ENCODE results near the gene B3GNT8.
"Not testable (repeated sequence)": the region's sequence is repeated elsewhere in the genome, so short reads cannot be mapped to it uniquely, and the experiment has no call there.

The B3GNT8 gene

DNA sequence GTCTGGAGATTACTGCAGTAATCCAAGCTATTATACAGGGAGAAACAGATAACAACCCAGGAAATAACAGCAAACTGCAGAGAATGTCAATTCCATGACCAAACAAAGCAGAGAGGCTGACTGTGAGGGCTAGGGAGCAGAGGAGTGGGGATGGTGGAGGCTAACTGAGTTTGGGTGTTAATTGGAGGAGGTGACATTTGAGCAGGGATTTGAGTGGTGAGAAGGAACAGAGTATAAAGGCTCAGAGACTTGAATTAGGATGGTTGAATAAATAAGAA, 9.4 kb upstream of the B3GNT8 start:
- no peak for DNase-seq (ENCODE audit: low spot score)

DNA sequence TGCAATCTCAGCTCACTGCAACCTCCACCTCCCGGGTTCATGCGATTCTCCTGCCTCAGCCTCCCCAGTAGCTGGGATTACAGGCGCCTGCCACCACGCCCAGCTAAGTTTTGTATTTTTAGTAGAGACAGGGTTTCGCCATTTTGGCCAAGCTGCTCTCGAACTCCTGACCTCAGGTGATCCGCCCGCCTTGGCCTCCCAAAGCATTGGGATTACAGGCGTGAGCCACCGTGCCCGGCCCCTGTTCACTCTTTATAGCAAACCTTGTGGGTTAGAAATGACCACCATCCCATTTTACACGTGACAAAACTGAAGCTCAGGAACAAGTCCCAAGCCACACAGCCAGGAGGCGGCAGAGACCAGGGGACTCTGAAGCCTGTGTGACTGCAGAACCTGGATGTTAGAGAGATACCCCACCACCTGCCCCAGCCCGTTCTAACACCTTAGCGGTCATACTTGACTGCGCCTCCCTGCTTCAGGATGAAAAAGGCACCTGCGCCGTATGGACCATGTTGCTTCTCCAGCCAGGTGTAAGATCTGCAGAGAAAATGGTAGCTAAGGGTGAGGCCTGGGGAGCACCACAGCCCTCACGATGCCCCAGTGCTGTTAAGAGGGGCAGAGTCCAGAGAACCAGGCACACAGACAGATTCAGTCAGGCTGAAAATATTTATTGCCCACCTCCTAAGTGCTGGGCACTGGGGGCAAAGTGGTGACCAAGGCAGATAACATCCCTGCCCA, 8.9 kb upstream of the B3GNT8 start:
- DNase-seq (ENCODE audit: low spot score), result no peak

DNA sequence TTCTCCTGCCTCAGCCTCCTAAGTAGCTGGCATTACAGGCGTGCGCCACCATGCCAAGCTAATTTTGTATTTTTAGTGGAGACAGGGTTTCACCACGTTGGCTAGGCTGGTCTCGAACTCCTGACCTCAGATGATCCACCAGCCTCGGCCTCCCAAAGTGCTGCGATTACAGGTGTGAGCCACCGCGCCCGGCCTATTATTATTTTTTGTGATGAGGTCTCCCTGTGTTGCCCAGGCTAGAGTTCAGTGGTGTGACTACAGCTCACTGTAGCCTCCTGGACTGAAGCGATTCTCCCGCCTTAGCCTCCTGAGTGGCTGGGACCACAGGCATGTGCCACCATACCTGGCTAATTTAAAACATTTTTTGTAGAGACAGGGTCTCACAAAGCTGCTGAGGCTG, 8.2 kb upstream of the B3GNT8 start:
- not testable (repeated sequence) for DNase-seq (ENCODE audit: low spot score)

DNA sequence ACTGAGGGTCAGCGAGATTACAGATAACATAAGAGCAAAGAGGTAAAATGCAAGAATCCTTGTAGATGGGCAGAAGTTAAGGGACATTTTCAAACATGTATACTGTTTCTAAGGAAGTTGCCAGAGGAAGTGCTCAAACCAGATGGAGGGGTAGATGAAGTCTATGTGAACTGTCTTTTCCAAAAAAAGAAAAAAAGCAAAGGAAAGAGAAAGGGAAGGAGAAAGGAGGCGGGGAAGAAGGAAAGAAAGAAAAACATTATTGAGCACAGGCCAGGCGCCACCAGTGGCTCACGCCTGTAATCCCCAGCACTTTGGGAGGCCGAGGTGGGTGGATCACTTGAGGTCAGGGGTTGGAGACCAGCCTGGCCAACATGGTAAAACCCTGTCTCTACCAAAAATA, 7.3 kb upstream of the B3GNT8 start:
- no peak for DNase-seq (ENCODE audit: low spot score)

DNA sequence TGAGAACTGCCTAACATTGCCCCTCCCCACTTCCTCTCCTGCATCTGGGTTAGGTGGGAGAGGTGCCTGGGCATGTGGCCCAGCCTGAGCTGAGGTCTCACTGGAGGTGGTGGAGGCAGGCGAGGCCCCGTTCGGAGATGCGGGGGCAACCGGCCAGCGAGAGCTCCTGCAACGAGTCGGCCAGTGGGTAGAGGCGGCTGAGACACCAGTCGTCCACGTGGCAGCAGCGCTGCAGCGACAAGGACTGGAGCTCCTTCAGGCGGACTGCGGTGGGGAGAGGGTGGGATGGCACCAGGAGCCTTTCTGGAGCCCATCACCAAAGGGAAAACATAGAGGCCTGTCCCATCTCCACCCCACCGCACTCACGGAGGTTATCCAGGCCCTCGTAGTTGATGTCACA, 6.0 kb upstream of the B3GNT8 start:
- no peak for DNase-seq (ENCODE audit: low spot score)

DNA sequence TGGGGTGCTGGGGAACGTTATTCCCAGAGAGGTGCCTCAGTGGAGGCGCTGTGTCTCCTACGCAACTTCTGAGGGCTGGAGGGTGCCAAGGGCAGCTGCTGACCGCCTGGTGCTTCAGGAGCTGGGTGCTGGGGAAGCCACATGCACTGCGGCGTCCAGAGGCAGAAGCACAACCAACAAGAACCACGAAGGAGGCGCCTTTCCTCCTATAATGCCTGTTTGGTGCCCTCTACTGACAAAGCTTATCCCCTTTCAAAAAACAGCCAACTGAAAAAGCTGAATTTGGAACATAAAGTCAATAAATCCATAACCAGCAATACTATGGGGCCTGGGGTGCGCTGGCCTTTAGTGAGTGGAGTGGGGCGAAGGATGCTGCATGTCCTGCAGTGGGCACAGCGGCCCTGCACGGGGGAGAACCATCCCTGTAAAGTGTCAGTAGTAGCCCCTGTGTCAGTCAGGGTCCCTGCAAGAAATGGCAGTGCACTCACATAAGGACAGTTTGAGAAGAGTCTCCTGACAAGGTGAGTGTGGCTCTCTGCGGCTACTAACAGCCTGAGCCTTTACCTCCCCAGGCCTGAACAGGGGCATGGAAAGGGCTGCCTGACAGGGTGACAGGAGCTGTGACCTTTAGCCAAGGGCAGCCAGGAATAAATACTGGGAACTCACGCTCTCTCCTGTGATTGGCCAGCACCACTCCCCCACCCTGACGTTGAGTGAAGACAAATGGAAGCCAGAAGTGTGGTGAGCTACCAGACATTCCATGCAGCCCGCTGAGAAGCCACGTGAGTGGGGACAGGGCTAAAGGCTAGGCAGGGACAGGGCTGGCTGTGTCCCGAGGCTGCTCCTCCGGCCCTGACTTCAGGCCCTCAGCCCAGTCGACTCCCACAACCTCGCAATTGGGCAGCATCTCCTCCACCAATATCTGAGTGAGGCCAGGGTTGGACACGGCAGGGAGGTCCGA, 4.5 kb upstream of the B3GNT8 start:
- peak; percentile 50 for DNase-seq (ENCODE audit: low spot score)

DNA sequence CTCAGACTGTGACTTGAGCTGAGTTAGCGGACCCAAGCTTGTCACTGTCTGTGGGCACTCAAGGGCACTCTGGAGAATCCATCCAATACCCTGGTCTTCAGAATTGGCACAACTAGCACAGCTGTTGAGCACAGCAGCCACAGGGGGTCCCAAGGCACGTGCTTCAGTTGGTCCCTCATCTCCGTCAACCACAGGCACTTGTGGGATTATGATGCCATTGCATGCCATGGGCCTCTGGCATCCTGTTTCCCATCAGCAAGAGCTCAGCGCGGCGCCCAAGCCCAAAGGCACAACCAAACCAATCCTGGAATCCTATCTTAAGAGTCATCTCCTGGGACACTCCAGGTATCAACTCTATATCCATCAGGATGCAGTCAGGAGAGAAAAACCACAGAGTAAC, 3.7 kb upstream of the B3GNT8 start:
- DNase-seq (ENCODE audit: low spot score), result no peak

DNA sequence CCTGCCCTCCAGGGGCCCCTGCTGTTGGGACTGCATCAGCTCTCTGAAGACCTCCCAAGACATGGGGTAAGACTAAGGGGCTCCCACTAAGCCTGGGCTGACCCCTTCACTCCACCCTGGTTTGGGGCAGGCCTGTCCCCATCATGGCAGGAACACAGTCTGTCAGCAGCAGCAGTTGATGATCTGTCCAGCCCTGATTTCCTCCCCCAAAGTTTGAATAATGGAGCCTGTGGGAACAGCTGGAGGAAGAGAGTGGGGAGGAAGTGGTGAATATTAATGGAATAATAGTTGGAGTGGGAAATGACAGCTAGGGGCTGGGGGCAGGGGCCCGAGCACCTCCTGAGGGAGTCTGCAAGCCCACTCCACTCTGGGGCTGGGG, 1.3 kb upstream of the B3GNT8 start:
- no peak for DNase-seq (ENCODE audit: low spot score)

DNA sequence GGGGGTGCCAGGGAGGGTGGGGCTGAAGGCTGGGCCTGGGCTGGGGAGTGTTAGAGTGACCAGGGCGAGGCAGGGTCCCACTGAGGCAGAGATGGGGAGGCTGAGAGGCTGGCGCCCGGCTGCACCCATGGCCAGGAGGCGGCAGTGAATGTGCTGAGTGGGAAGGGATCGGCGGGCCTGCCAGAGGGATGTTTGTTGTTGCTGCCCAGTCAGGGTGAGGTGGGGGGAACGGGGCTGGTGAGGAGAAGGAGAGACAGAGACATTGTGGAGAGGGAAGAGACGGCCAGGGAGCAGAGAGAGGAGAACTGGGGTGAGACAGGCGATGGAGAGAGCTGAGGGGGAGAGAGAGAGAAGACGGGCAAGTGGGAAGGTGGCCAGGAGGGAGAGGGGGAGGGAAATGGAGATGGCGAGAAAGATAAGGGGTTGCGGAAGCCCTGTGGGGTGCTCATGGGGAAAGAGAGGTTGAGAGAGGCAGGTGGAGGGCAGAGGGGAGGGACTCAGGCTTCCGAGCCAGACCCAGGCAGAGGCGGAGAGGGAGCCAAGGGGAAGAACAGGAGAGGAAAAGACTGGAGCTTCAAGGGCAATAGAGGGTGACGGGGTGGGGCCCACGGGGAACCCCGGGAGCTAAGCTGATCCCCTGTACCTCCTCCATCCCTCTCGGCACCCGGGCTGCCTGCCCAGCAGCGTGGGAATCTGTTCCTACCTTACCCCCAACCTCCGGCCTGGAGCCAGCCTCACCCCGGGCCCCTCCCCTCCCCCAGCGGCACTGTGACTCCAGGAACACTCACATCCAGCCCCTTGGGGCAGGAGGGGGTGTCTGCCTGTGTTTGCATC, 690 bp upstream of the B3GNT8 start:
- DNase-seq (ENCODE audit: low spot score), result peak; percentile 65

DNA sequence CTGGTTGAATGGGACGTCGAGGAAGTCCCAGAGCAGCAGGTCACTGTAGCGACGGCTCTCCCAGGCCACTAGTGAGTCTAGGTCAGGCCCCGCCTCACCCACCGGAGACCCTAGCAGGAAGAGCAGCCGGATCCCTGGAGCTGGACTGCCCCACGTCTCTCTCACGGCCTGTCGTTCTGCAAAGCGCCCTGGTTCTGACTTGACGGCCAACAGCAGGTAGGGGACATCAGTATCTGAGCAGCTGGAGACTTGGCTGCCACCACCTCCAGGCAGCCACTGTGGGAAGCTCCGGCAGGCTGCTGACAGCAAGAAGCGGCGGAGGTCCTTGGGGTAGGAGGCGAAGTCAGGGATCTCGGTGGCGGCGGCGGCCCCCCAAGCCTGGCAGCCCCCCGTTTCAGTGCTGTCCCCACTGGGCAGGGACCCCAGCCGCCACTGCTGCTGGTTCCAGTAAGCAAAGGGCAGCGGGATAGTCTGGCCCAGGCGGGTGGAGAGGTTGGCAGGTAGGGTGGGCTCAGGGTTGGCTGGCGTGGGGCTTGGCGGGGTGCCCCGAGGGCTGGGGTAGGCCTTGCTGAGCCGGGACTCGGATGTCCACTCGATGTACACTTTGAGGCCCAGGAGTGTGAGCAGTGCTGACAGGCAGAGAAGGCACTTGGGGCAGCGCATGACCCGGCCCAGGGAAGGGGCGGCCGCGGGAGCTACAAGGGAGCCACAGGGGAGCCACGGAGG, 895 bp downstream of the B3GNT8 start:
- DNase-seq (ENCODE audit: low spot score), result no peak

DNA sequence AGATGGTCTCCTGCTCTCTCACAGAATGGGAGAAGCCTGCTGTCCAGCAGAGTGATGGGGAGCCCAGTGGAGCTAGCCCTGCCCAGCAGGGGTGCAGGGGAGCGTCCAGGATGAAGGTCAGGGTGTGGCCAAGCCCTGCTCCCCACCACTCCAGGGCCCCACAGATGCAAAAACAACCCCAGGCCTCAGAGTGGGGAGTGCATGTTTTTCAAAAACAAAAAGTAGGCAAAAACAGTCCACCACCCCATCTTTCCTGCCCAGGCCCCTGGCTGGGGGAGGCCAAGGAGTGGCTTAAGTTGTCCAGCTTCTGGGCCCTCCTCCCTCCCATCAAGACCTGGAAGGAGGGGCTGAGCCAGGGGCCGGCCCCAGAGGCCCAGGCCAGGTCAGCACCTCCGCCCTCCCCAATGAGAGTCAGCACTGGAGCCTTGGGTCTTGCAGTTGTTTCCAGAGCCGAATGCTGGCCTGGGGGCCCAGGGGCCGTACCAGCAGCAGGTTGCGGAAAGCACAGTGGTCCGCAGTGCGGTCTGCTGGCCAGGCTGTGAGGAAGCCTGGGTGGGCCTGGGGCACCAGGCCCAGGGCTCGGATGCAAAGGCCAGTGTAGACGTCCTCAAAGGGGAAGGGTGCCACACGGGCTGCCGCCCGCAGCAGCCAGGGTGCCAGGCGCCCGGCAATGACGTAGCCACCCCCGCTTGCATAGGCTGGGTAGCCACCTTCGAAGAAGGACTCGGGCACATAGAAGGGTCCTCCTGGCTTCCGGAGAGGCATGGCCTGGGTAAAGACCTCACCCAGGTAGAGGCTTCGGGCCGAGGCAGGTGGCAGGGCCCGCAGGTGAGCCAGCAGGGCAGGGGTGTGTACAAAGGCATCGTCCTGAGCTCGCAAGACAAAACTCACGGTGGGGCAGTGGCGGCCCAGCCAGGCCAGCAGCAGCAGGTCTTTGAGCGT, 1.7 kb downstream of the B3GNT8 start:
- no peak for DNase-seq (ENCODE audit: low spot score)

DNA sequence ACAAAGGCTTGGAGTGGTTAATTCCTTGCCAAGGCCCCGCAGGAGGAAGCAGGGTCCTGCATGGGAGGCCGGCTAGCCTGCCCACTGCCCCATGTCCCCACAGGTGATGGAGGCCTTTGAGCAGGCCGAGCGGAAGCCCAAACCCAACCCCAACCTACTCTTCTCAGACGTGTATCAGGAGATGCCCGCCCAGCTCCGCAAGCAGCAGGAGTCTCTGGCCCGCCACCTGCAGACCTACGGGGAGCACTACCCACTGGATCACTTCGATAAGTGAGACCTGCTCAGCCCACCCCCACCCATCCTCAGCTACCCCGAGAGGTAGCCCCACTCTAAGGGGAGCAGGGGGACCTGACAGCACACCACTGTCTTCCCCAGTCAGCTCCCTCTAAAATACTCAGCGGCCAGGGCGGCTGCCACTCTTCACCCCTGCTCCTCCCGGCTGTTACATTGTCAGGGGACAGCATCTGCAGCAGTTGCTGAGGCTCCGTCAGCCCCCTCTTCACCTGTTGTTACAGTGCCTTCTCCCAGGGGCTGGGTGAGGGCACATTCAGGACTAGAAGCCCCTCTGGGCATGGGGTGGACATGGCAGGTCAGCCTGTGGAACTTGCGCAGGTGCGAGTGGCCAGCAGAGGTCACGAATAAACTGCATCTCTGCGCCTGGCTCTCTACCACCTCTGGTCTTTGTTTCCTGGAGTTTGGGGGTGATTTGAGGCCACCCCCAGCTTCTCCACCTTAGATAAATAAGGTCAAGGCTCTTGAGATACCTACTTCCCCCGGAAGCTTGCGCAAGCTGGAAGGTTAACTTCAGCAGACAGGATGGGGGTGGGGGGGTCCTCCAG, 2.6 kb downstream of the B3GNT8 start:
- no peak for DNase-seq (ENCODE audit: low spot score)

DNA sequence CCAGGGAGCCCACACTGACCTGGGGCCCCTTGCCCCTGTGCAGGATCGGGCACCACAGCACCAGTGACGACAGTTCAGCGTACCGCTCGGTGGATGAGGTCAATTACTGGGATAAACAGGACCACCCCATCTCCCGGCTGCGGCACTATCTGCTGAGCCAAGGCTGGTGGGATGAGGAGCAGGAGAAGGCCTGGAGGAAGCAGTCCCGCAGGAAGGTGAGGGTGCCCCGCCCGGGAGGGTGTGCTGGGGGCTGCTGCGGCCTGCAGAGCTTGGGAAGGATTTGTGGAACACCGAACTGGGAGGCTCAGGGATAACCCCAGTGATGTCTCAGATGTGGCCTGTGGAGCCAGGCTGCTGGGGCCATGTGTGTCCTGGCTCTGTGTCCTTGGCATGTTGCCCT, 4.2 kb downstream of the B3GNT8 start:
- no peak for DNase-seq (ENCODE audit: low spot score)

DNA sequence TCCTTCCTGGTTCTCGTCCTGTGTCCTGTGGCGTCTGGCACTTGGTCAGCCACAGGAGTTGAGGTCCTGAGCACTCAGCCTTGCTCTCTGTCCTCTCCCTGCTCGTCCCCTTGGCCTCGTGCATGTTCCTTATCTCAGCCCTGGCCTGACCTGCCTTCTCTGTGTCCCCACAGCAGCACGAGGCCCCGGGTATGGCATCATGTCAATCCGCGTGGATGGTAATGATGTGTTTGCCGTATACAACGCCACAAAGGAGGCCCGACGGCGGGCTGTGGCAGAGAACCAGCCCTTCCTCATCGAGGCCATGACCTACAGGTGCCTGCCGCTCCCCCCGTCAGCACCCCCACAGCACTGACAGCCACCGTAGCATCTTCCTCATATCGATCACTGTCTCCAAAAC, 4.7 kb downstream of the B3GNT8 start:
- no peak for DNase-seq (ENCODE audit: low spot score)

DNA sequence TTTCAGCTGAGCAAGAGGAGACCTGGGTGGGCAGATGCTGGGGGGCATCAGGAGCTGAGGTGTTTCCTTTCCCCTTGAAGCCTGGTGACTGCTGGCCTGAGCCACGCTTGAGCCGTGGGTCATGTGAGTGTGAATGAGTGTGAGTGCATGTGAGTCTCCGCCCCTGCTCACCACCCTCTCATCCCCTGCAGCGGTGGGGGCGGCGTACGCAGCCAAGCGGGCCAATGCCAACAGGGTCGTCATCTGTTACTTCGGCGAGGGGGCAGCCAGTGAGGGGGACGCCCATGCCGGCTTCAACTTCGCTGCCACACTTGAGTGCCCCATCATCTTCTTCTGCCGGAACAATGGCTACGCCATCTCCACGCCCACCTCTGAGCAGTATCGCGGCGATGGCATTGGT, 5.2 kb downstream of the B3GNT8 start:
- no peak for DNase-seq (ENCODE audit: low spot score)

DNA sequence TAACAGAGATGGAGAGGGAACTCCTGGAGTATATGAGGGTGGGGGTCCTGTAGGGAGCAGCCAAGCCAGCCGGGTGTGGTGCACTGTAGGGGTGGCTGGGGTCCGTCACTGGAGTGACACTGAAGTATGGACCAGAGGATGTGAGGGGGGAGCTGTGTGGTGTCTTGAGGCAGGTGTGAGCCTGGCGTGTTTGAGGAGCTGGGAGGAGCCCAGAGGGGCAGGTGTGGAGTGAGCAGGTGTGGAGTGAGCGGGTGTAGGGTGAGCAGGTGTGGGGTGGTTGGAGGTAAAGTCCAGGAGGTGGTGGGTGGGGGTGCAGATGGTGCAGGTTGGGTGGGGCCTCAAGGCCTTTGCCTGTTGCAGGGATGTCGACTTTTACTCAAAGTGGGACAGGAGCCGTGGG, 5.9 kb downstream of the B3GNT8 start:
- no peak for DNase-seq (ENCODE audit: low spot score)

DNA sequence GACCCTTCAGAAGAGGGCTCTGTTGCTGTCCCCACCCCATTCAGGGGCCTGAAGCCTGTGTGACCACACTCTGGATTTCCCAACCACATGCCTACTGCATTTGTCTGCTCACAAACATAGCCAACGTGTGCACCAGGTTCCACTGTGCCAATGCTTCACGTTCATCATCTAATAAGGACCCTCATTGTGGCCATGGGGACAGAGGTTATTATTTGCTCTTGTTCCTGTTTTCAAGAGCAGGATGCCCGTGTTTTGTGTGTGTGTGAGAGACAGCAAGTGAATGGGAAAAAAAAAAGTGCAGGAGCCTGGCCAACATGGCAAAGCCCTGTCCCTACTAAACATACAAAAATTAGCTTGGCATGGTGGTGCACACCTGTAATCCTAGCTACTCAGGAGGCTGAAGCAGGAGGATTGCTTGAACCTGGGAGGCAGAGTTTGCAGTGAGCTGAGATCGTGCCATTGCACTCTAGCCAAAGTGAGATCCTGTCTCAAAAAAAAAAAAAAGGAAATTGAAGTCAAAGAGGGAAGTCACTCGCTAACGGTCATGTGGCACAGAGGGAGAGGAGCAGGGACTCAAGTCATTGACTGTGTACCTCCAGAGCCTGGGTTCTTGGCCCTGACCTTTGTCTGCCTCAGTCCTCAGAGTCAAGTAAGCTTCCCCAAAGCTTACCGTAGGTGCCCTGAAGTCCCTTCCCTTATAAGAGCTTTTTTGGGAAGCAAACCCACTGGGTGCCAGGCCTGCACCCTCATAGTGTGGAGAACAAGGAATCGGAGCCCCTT, 6.9 kb downstream of the B3GNT8 start:
- no peak for DNase-seq (ENCODE audit: low spot score)

DNA sequence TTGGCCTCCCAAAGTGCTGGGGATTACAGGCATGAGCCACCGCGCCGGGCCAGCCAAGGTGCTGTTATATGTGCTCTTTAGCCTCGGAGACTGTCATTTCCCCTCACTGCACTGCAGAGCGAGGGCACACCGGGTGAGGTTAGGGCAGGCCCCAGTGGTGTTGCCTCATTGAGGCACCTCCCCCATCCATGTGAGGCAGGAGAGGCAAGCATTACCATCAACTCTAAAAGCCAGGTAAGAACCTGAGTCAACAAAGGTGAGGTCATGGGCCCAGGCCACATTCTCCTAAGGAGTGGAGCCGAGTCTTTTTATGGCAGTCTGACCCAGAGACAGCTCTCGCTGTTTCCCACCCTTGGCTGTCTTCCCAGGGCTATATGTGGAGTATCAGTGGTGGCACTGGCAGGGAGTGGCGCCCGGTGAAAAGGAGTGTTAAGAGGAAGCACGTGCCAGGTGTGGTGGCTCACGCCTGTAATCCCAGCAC, 10.9 kb downstream of the B3GNT8 start:
- DNase-seq (ENCODE audit: low spot score), result no peak

DNA sequence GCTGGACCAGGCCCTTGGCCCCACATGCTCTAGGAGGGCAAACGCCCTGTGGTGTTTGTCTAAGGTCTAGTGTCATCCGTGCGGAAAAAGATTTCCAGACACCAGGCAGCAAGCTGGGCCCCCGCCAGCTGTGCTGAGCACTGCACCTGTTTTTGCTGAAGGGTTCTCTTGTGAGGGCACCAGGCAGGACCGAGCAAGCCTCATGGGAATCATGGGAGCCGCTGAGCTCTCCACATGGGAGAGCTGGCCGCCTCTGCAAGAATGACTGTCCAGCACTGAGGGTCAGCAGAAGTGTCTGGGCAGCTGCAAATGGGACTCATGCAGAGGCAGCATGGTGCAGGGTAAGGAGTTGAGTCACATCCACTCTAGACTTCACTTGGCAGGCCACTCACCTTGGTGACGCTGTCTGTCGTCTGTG, 12.0 kb downstream of the B3GNT8 start:
- DNase-seq (ENCODE audit: low spot score), result no peak
